Muscle layer of colon (tissue), 2 donors: ENCODE data around the gene INSIG2.

ENCODE experiments used
- H3K27ac ChIP-seq: one replicate; pipeline ENCODE4 v1.7.0; 2013; ENCODE audit warnings: low read depth, mild to moderate bottlenecking, low read length, moderate library complexity
- H3K27me3 ChIP-seq, 2 donors: one replicate each; pipeline ENCODE4 v1.7.0; 2013; ENCODE audit warnings: low read length in 2 of 2, mild to moderate bottlenecking in 2 of 2; ENCODE audit not compliant: insufficient read depth in 2 of 2, control insufficient read depth in 1 of 2
- H3K36me3 ChIP-seq: one replicate; pipeline ENCODE4 v1.7.0; 2013; ENCODE audit warnings: mild to moderate bottlenecking, low read length; ENCODE audit not compliant: insufficient read depth
- H3K4me1 ChIP-seq: one replicate; pipeline ENCODE4 v1.7.0; 2013; ENCODE audit warnings: mild to moderate bottlenecking, low read length; ENCODE audit not compliant: insufficient read depth
- H3K4me3 ChIP-seq, 2 donors: one replicate each; pipeline ENCODE4 v1.7.0; 2013; ENCODE audit warnings: low read length in 2 of 2, low read depth in 1 of 2, mild to moderate bottlenecking in 1 of 2, moderate library complexity in 1 of 2
- H3K9ac ChIP-seq: one replicate; pipeline ENCODE4 v1.7.0; 2013; ENCODE audit warnings: low read length
- H3K9me3 ChIP-seq: one replicate; pipeline ENCODE4 v1.7.0; 2013; ENCODE audit warnings: mild to moderate bottlenecking, low read length
- donor health status: abdominal sarcoma.
- donor health status: Adenocarcinoma of cecum.

INSIG2 gene

DNA sequence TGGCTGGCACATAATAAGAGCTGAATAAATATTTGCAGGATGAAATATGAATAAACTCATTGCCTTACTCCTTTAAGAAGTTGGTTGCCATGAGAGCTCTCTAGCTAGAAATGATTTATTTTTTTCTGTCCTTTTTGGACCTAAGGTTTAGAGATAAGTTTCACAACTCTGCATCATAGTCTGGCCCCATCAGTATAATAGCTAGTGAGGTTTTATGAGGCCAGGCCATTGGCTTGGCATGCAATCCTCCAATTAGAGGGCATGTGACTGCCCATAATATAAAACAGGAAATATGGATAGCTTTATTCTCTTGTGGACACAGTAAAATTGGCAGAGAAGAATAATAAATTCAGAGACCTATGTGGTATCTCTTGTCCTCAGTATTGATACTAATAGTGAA is 26.2 kb upstream of the INSIG2 start:
- H3K9ac ChIP-seq: no peak overlapping the region
- peaks cover 0 to 6% of the 10 kb centered on the region in 2 donors for H3K27me3 ChIP-seq
- H3K27ac ChIP-seq: no peak overlapping the region
- H3K4me1 ChIP-seq: no peaks in the 10 kb centered on the region
- no peaks in the 10 kb centered on the region for H3K36me3 ChIP-seq
- no peaks in the 10 kb centered on the region for H3K9me3 ChIP-seq
- no peak overlapping the region for H3K4me3 ChIP-seq

DNA sequence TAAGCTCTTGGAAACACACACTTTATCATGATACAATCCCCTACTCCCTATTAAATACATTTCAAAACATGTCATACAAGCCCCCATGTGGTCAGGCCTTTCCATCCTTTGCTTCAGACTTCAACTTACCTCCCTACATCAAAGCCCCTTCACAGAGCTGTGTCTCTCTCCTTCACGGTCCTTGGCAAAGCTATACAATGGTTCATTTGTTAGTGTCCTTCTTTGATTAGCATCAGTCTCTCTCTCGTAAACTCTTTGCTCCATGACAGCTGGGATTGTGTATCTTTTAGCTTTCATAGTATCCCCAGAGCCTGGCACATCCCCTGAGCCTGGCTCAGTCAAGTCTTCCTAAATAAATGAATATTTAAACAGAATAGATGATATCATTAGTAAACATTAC is 25.6 kb upstream of the INSIG2 start:
- Histone ChIP-seq H3K36me3 (no peaks in the 10 kb centered on the region), H3K27me3 (peaks cover 0 to 6% of the 10 kb centered on the region in 2 donors), H3K9ac (no peak overlapping the region), H3K4me3 (no peak overlapping the region), H3K9me3 (no peaks in the 10 kb centered on the region), H3K27ac (no peak overlapping the region), H3K4me1 (no peaks in the 10 kb centered on the region)

DNA sequence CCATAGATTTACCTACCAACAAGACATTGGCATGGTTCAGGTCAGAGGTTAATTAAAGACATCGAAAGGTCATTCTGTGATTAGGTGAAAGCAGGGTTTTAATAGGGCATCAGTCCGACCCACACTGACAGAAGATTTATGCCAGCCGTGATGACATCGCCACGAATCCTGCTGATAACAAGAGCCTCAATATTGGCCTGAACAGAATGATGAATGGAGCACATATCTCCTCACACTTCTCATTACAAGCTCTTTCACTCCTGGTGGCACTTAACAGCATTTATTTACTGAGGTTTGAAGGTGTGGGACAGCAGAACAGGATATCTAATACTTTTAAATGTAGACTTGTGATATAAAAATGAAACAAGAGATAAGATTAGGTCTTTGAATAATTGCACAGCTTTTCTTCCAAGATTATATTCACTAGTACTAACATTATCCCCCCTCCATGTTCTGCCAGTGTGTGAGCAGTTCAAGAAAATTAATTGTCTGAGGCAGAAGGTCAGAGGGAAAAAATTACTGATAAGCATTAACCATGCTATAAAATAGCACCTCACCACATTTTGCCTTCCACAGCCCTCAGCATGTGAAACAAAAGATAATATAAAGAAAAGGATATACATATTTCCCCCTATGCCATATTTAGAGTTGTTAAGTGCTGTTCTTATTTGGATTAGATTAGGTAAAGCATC is 23.1 kb upstream of the INSIG2 start:
- H3K27me3 ChIP-seq: peaks cover 0 to 6% of the 10 kb centered on the region in 2 donors
- no peaks in the 10 kb centered on the region for H3K9me3 ChIP-seq
- H3K4me1 ChIP-seq: no peaks in the 10 kb centered on the region
- H3K4me3 ChIP-seq: no peak overlapping the region
- no peaks in the 10 kb centered on the region for H3K36me3 ChIP-seq
- H3K9ac ChIP-seq: no peak overlapping the region
- H3K27ac ChIP-seq: no peak overlapping the region

DNA sequence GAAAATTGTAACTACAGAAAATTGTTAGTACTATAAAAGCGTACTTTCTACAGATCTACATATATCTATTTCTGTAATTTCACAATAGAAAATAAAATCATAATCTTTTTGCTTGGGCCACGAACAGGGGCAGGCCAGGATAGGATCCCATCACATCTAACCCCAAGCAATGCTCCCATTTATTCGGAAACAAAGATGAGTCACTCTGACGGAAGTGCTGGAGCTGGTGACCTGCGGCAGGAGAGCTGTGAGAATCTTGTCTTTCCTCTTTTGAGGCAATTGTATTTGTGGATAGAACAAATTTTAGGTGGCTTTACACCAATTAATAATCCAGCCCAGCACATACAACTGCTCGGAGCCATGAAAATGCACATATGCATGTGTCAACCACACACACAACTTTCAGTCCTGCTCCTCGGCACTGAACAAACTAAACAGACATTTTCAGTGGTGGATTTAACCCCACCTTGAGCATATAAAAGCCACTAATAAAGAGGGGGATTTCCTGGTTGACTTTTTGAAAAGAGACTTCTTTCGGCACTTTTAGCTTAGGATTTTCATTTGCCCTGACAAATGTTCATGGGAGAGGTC is 22.3 kb upstream of the INSIG2 start:
- Histone ChIP-seq H3K4me3 (no peak overlapping the region), H3K27ac (no peak overlapping the region), H3K36me3 (no peaks in the 10 kb centered on the region), H3K27me3 (peaks cover 0 to 6% of the 10 kb centered on the region in 2 donors), H3K9me3 (no peaks in the 10 kb centered on the region), H3K9ac (no peak overlapping the region), H3K4me1 (no peaks in the 10 kb centered on the region)

DNA sequence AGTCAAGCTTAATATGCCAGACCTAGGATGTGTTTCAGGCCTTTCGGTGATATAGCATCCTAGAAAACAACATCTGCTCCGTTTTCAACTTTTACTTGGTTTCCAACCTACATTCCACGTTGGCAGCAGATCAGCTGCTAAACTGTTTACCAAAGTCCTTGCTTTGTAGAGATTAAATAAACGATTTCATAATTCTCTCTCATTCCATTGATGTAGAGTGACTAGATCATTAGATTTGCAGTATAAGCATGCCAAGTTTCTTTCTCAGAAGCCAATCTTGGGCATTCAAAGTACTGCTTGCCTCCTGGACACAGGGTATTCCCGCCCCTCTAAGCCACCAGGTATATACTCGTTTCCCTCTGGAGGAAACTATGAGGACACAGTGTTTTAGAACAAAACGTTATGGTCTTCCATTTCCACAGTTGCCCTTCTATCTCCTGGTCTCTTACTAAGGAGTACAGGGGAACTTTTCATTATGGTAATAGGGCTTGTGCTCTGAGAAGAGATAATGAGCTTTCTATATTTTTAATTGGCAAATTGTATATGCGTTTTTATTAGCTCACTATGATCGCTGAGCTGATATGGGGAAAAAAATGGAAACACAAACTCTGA is 10.5 kb upstream of the INSIG2 start:
- H3K27ac ChIP-seq: no peak overlapping the region
- no peaks in the 10 kb centered on the region for H3K36me3 ChIP-seq
- H3K4me1 ChIP-seq: no peaks in the 10 kb centered on the region
- H3K4me3 ChIP-seq: no peak overlapping the region
- no peak overlapping the region for H3K9ac ChIP-seq
- H3K9me3 ChIP-seq: no peaks in the 10 kb centered on the region
- no peaks in the 10 kb centered on the region for H3K27me3 ChIP-seq

DNA sequence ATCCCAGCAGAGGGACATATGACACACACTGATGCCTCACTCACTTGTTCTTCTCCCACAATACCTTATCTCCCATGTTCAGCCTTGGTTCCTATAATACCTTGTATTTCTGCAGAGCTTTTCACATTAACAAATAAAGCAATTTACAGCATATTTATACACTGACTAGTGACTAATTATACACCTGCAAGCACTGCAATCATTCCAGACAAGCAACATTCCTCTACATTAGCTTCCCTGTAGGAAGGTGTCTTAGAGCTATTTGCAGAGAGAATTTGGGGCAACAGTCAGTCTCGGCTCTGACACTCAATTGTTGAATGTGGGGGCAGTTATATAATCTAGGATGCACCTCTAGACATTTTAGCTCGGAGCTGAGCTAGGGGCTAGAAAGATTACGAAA is 9.5 kb upstream of the INSIG2 start:
- Histone ChIP-seq H3K4me3 (no peak overlapping the region), H3K36me3 (no peaks in the 10 kb centered on the region), H3K27me3 (no peaks in the 10 kb centered on the region), H3K27ac (no peak overlapping the region), H3K9ac (no peak overlapping the region), H3K4me1 (no peaks in the 10 kb centered on the region), H3K9me3 (no peaks in the 10 kb centered on the region)

DNA sequence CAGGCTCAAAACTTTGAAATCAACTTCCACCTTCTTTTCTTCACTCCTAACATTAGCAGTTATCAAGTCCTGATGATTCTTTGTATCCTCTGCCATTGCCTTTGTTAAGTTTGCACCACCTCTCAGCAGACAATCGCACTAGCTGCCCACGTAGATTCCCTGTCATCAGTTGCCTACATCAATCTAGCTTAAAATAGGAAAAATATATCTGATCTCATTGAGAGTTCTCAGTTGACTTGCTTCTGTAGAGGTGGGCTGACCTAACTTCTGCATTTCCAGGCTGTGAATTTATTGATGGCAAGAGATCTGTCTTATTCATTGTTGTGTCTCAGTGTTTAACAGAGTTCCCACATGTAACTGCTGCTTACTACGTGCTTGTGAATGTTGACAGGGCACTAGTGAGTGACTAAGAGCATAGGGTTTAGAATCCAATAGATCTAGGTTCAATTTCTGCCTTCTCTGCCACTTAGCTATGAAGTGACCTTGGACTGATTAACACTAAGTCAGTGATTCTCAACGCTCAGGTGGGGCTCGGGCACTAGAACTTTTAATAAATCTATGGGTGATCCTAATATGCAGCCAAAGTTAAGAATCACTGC is 3.7 kb upstream of the INSIG2 start:
- no peak overlapping the region for H3K4me3 ChIP-seq
- H3K4me1 ChIP-seq: no peaks in the 10 kb centered on the region
- H3K9ac ChIP-seq: no peak overlapping the region
- H3K36me3 ChIP-seq: no peaks in the 10 kb centered on the region
- no peaks in the 10 kb centered on the region for H3K27me3 ChIP-seq
- no peak overlapping the region for H3K27ac ChIP-seq
- H3K9me3 ChIP-seq: no peaks in the 10 kb centered on the region

DNA sequence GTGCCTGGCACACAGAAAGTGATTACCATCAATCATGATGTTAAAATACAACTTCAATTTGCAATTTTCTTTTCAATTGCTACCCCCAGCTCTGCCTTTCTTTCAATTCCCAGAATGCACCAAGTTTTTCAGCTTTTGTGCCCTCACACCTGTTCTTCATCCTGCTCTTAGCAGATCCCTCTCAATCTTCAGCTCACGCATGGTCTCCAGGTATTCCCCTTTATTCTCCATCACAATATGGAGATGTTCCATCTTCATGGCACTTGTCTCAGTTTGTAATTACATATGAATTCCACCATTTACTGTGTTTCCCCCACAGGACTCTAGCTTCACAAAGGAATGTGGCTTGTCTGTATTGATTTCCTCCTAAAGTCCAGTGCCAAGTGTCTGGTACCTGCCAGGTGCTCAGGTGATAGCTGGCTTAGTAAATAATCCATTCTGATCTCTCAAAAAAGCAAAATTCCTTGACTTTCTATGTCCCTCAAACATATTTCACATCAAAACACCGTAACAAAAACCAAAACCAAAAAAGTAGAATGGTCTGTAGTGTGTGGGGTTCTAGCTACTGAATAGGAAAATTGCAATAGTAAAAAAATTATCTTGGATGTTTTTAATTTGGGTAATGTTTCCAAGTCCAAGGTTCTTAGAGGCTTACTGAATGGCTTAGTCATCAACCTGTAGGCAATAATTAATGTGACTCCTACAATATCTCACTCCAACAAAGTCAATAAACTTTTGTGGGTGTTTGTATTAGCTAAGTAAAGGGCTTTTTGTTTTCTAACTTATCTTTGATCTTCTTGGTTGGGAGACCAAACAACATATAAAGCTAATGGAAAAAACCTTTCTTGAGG is 2.9 kb upstream of the INSIG2 start:
- H3K36me3 ChIP-seq: no peaks in the 10 kb centered on the region
- no peaks in the 10 kb centered on the region for H3K27me3 ChIP-seq
- H3K4me1 ChIP-seq: no peaks in the 10 kb centered on the region
- no peak overlapping the region for H3K4me3 ChIP-seq
- no peak overlapping the region for H3K9ac ChIP-seq
- H3K27ac ChIP-seq: no peak overlapping the region
- H3K9me3 ChIP-seq: no peaks in the 10 kb centered on the region

DNA sequence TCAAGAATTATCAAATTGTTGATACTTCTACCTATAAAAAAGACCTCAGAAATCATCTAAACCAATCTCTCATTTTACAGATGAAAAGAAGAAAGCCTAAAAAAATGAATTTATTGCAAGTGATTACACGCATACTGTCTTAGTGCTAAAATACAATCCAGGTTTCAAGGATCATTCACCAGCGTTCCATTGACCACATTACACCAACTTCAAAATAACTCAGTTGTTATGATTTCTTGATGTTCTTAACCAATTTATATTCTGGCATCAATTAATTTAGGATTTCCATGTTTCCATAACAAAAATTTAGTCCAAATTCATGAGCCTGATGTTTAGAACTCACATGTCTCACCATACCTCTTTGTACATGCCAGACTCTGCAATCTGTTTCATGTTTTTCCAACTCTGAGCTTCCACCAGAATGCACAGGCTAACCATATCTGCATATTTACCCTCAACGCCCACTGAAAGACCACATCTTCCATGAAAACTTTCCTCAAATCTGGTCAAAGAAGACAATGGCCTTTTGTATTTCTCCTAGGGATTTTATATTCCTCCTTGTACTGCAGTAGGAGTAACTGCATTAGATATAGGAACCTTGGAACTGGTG is 2.1 kb upstream of the INSIG2 start:
- H3K27me3 ChIP-seq: no peaks in the 10 kb centered on the region
- no peak overlapping the region for H3K4me3 ChIP-seq
- H3K9ac ChIP-seq: no peak overlapping the region
- no peaks in the 10 kb centered on the region for H3K9me3 ChIP-seq
- no peaks in the 10 kb centered on the region for H3K4me1 ChIP-seq
- H3K36me3 ChIP-seq: no peaks in the 10 kb centered on the region
- H3K27ac ChIP-seq: no peak overlapping the region

DNA sequence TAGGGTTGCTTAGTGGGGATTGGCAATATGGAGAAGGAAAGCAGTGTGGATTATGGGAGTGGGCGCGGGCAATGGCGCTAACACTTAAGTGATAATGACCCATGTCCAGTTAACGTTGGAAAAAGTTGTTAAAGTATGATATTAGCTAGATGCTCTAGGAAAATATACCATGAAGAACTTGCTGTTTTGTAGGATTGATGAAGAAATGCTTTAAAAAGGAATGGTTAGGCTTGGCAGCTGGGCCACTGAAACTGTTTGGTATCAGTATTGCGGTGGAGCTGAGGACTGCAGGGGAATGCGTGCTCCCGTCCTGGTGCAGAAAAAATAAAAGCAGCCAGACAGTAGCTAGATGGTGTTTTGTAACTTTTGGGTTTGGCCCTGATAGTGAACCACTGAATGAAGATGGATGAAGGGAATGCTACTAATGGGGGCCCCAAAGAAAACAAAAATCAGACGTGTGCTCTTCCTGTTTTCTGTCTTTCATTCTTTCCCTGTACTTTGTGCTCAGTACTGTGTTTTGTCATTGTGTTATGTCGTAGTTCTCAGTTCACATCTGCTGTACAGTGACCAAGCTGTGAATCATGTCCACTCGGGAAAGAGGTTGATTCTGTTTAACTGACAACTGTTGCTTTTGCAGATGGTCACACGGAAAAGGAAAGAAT is 999 bp downstream of the INSIG2 start:
- Histone ChIP-seq H3K9me3 (no peaks in the 10 kb centered on the region), H3K4me3 (peak overlapping the region; percentile 89 to 96), H3K9ac (peak overlapping the region; percentile 66)

More for the DNA sequence above, 999 bp downstream of the INSIG2 start:
- no peak overlapping the region for H3K27ac ChIP-seq
- no peaks in the 10 kb centered on the region for H3K27me3 ChIP-seq
- H3K4me1 ChIP-seq: no peaks in the 10 kb centered on the region
- no peaks in the 10 kb centered on the region for H3K36me3 ChIP-seq
